ENCODE results near the gene CHGA. TPM values are rescaled to one million over a fixed set of nuclear protein-coding genes. Genes with fewer than 3 reads are reported as not detected.
A peak's percentile ranks its signal among the peaks of the same experiment; 100 is the strongest.

The CHGA gene
- total RNA-seq, 1 experiment from 2014 or later, result not detected

DNA sequence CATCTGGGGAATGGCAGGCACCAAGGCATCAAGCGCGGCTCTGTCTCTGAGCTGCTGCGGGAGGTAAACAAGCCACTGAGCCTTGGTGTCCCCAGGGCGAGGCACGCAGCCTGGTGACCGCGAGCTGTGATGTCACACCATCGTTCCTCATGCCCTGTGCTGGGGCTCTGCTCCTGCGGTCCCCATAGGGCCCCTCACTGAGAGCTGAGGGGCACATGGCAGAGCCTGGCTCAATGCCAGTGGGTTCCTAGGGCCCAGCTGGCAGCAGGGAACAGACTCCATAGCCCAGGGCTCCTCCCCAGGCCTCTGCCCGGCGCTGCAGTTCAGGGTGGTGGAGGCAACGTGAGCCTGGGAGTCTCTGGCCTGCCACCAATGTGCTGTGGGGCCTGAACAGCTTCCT lies 22.6 kb downstream of the CHGA start:
- H3K9me3 ChIP-seq (ENCODE audit: control insufficient read depth, insufficient read depth, low read depth, low read length), result no peaks in the 10 kb centered on the region
- no peak for DNase-seq (ENCODE audit: low read depth, low spot score)
- ChIA-PET POLR2A (no interaction called here), CTCF (no interaction called here)
- TF ChIP-seq POLR2AphosphoS5 (IDR thresholded peaks at IDR 0.05; ENCODE audit: low read depth, low read length) (no peak), TCF7L2 (IDR thresholded peaks at IDR 0.05; ENCODE audit: low read depth, low read length) (no peak), SIN3A (IDR thresholded peaks at IDR 0.05; ENCODE audit: borderline replicate concordance, insufficient read depth, low read depth, low read length) (no peak)
- TF ChIP-seq, protein P1, sequence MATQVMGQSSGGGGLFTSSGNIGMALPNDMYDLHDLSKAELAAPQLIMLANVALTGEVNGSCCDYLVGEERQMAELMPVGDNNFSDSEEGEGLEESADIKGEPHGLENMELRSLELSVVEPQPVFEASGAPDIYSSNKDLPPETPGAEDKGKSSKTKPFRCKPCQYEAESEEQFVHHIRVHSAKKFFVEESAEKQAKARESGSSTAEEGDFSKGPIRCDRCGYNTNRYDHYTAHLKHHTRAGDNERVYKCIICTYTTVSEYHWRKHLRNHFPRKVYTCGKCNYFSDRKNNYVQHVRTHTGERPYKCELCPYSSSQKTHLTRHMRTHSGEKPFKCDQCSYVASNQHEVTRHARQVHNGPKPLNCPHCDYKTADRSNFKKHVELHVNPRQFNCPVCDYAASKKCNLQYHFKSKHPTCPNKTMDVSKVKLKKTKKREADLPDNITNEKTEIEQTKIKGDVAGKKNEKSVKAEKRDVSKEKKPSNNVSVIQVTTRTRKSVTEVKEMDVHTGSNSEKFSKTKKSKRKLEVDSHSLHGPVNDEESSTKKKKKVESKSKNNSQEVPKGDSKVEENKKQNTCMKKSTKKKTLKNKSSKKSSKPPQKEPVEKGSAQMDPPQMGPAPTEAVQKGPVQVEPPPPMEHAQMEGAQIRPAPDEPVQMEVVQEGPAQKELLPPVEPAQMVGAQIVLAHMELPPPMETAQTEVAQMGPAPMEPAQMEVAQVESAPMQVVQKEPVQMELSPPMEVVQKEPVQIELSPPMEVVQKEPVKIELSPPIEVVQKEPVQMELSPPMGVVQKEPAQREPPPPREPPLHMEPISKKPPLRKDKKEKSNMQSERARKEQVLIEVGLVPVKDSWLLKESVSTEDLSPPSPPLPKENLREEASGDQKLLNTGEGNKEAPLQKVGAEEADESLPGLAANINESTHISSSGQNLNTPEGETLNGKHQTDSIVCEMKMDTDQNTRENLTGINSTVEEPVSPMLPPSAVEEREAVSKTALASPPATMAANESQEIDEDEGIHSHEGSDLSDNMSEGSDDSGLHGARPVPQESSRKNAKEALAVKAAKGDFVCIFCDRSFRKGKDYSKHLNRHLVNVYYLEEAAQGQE (IDR thresholded peaks at IDR 0.05; ENCODE audit: insufficient read depth in 1 of 2, low read depth in 2 of 2, low read length in 1 of 2), result no peak
- TF ChIP-seq, protein P2, sequence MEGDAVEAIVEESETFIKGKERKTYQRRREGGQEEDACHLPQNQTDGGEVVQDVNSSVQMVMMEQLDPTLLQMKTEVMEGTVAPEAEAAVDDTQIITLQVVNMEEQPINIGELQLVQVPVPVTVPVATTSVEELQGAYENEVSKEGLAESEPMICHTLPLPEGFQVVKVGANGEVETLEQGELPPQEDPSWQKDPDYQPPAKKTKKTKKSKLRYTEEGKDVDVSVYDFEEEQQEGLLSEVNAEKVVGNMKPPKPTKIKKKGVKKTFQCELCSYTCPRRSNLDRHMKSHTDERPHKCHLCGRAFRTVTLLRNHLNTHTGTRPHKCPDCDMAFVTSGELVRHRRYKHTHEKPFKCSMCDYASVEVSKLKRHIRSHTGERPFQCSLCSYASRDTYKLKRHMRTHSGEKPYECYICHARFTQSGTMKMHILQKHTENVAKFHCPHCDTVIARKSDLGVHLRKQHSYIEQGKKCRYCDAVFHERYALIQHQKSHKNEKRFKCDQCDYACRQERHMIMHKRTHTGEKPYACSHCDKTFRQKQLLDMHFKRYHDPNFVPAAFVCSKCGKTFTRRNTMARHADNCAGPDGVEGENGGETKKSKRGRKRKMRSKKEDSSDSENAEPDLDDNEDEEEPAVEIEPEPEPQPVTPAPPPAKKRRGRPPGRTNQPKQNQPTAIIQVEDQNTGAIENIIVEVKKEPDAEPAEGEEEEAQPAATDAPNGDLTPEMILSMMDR (IDR thresholded peaks at IDR 0.05), result no peak
- H3K27ac ChIP-seq (ENCODE audit: low read length), result no peak overlapping the region
- in situ Hi-C loops (cut with HindIII; ENCODE audit: low pct_unique_long_range_greater_than_20kb, low sequenced_read_pairs) (no loop called here), intact Hi-C loops (cut with micrococcal nuclease; ENCODE audit: unreplicated experiment) (no loop called here)
- no TSS peak for BruUV-seq (replicated peaks)
- no peak for ATAC-seq
- no peaks in the 10 kb centered on the region for H3K4me1 ChIP-seq (ENCODE audit: control insufficient read depth, insufficient read depth, low read length)
- H3K36me3 ChIP-seq (ENCODE audit: control insufficient read depth, insufficient read depth, low read length), result no peaks in the 10 kb centered on the region
- no peak overlapping the region for H3K4me3 ChIP-seq (ENCODE audit: low read depth in 2 of 2, low read length in 2 of 2)
- no peaks in the 10 kb centered on the region for H3K27me3 ChIP-seq (ENCODE audit: control insufficient read depth, insufficient read depth, low read length)

DNA sequence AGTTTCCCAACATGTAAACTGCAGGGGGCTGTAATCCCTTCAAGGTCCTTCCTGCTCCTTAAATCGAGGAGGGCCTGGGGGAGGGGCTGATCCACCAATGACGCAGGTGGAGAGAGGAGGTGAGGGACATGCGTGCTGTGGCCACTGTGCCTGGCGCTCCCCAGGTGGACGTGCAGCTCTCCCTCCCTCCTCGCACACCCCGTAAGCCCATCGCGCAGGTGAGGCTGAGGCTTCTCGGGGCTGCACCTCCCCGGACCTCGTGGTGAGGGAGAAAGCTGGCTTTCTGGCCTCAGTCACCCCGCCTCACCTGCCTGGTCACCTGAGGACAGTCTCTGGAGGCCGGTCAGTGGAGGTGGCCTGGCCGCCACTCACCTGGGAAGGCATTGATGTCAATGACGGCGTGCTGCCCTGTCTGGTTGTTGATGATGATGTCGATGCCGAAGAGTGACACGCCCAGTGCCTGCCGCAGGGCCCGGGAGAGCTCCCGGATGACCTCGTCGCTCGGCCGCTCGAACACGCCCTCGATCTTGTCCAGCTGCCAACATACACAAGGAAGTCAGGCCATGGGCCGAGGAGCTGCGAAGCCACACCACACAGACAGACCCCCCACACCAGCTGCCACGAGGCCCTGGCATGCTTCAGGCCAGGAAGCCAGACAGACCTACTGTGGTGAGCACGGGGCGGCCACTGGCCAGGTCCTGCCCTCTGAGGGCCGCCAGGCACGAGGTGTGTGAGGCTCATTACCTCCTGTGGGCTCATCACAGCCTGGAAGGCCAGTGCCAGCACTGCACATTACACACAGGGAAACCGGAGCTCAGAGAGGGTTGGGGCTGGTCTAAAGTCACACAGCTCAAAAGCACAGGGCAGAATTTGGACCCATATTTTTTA lies 23.3 kb downstream of the CHGA start:
- CTCF ChIA-PET, result interaction anchor here (0.9 kb wide), 1 partner anchor 65 kb away, joined by 5 read pairs; no protein-coding TSS in a partner anchor
- H3K9me3 ChIP-seq (ENCODE audit: control insufficient read depth, insufficient read depth, low read depth, low read length), result no peaks in the 10 kb centered on the region
- in situ Hi-C loops (cut with HindIII; ENCODE audit: low pct_unique_long_range_greater_than_20kb, low sequenced_read_pairs), result no loop called here
- peak; percentile 8 for DNase-seq (ENCODE audit: low read depth, low spot score)
- intact Hi-C loops (cut with micrococcal nuclease; ENCODE audit: unreplicated experiment), result no loop called here
- no peaks in the 10 kb centered on the region for H3K27me3 ChIP-seq (ENCODE audit: control insufficient read depth, insufficient read depth, low read length)
- ATAC-seq, result peak; percentile 47; the same call in 1 of the 2 replicates
- H3K27ac ChIP-seq (ENCODE audit: low read length), result no peak overlapping the region
- H3K36me3 ChIP-seq (ENCODE audit: control insufficient read depth, insufficient read depth, low read length), result no peaks in the 10 kb centered on the region
- BruUV-seq (replicated peaks), result no TSS peak
- no peaks in the 10 kb centered on the region for H3K4me1 ChIP-seq (ENCODE audit: control insufficient read depth, insufficient read depth, low read length)
- no peak for TF ChIP-seq POLR2AphosphoS5 (IDR thresholded peaks at IDR 0.05; ENCODE audit: low read depth, low read length)
- no peak for TF ChIP-seq SIN3A (IDR thresholded peaks at IDR 0.05; ENCODE audit: borderline replicate concordance, insufficient read depth, low read depth, low read length)
- TF ChIP-seq, protein P1 (IDR thresholded peaks at IDR 0.05; ENCODE audit: insufficient read depth in 1 of 2, low read depth in 2 of 2, low read length in 1 of 2), result no peak
- TF ChIP-seq, protein P2 (IDR thresholded peaks at IDR 0.05), result no peak
- TF ChIP-seq TCF7L2 (IDR thresholded peaks at IDR 0.05; ENCODE audit: low read depth, low read length), result no peak
- no peak overlapping the region for H3K4me3 ChIP-seq (ENCODE audit: low read depth in 2 of 2, low read length in 2 of 2)
- POLR2A ChIA-PET, result interaction anchor here (0.6 kb wide), 1 partner anchor 317 kb away, joined by 3 read pairs; no protein-coding TSS in a partner anchor

All from Panc1 (cell line).